Measurements from ENCODE around the gene CTU2. TPM values are rescaled to one million over a fixed set of nuclear protein-coding genes. Genes with fewer than 3 reads are reported as not detected.

Gene CTU2
- total and polyA plus RNA-seq, 9 of the 15 experiments (the other 6 are each of a cell fraction or from before 2014, with no cell fraction given), result 1.3 to 105 (median 23.2) TPM

GRCh38 chr16:88737298-88738150, 31.2 kb downstream of the CTU2 start (continued):
- TF ChIP-seq RBM34 (IDR thresholded peaks at IDR 0.05; ENCODE audit: borderline replicate concordance, insufficient read depth, low read length), result no peak
- TF ChIP-seq, protein P1, sequence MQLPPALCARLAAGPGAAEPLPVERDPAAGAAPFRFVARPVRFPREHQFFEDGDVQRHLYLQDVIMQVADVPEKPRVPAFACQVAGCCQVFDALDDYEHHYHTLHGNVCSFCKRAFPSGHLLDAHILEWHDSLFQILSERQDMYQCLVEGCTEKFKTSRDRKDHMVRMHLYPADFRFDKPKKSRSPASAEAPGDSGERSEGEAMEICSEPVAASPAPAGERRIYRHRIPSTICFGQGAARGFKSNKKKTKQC (CRISPR knock-in tag; IDR thresholded peaks at IDR 0.05), result peak; percentile 86
- TF ChIP-seq ZHX1 (conservative IDR thresholded peaks at IDR 0.05; ENCODE audit: low read length), result 0 out of 2 replicates have a peak, but pooled peaks have one; percentile 33
- TF ChIP-seq KLF1 (tag; IDR thresholded peaks at IDR 0.05), result no peak
- no peak for TF ChIP-seq ZBTB40 (IDR thresholded peaks at IDR 0.05)
- no peak for TF ChIP-seq ZBTB40 (CRISPR knock-in tag; IDR thresholded peaks at IDR 0.05)
- TF ChIP-seq, protein P2, sequence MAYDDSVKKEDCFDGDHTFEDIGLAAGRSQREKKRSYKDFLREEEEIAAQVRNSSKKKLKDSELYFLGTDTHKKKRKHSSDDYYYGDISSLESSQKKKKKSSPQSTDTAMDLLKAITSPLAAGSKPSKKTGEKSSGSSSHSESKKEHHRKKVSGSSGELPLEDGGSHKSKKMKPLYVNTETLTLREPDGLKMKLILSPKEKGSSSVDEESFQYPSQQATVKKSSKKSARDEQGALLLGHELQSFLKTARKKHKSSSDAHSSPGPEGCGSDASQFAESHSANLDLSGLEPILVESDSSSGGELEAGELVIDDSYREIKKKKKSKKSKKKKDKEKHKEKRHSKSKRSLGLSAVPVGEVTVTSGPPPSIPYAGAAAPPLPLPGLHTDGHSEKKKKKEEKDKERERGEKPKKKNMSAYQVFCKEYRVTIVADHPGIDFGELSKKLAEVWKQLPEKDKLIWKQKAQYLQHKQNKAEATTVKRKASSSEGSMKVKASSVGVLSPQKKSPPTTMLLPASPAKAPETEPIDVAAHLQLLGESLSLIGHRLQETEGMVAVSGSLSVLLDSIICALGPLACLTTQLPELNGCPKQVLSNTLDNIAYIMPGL (CRISPR knock-in tag; IDR thresholded peaks at IDR 0.05), result peak; percentile 77; the same call in 1 of the 2 replicates
- TF ChIP-seq FOXA1 (IDR thresholded peaks at IDR 0.05; ENCODE audit: borderline replicate concordance), result no peak
- TF ChIP-seq KDM2B (CRISPR knock-in tag; IDR thresholded peaks at IDR 0.05), result no peak
- TF ChIP-seq ZNF830 (CRISPR knock-in tag; IDR thresholded peaks at IDR 0.05), result 0 out of 2 replicates have a peak, but pooled peaks have one; percentile 12
- TF ChIP-seq NELFE (IDR thresholded peaks at IDR 0.05; ENCODE audit: insufficient read depth, insufficient read length), result no peak
